NK-92 (cell line): Measurements from ENCODE around the gene LANCL1.
"Not testable (repeated sequence)": the region's sequence is repeated elsewhere in the genome, so short reads cannot be mapped to it uniquely, and the experiment has no call there.

ENCODE experiments used
- DNase-seq: peaks from one replicate; lab custom pipeline; 2025; ENCODE audit not compliant: unreplicated experiment; lab: John Stamatoyannopoulos, UW

The LANCL1 gene

DNA sequence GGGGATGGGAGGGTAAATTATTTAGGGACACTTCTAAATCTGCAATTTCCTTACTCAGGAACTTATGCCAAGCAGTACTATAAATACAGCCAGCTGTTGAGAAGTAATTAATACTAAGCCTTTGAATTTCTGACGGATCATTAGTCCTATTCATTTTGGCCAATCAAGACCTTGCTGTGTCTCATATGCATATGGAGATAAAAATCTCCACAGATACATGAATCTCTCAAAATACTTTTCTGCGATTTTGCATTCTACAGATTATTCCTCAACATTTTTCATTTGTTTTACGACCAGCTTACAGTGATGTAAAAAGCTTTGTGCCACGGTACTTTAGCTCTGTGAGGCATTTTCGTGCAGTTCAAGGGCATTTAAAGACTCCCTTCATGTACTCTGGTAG, 16.7 kb downstream of the LANCL1 start:
- DNase-seq, result no peak

DNA sequence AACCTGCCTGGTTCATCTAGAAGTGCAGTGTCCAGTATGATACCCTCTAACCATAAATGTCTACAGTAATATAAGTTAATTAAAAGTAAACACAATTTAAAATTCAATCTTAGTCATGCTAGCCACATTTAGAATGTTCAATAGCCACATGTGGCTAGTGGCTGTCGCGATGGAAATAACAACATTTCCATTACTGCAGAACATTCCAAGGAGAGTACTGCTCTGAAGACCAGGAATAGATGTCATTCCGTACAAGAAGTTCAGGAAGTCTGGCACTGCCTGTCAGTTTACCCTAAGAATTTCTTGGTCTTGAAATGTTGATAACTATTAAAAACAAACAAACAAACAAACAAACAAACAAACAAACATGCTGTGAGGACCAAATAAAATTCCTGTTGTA, 17.2 kb downstream of the LANCL1 start:
- no peak for DNase-seq

DNA sequence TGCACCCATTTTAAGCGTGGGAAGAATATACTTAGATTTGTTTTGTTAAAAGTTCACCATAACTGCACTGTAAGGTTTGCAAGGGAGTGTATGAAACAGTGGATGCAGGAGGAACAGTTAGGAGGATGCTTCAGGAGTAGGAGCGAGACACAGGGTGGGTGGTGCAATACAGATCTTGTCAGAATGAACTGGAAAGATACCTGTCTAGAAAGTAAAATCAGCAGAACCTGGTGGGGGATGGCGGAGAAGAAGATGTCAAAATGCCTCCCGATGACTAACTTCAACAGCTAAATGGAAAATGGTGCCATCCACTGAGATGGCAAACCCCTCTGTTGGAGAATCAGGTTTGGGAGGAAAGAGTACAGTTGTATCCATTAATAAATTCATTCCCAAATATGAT, 18.2 kb downstream of the LANCL1 start:
- DNase-seq, result no peak

DNA sequence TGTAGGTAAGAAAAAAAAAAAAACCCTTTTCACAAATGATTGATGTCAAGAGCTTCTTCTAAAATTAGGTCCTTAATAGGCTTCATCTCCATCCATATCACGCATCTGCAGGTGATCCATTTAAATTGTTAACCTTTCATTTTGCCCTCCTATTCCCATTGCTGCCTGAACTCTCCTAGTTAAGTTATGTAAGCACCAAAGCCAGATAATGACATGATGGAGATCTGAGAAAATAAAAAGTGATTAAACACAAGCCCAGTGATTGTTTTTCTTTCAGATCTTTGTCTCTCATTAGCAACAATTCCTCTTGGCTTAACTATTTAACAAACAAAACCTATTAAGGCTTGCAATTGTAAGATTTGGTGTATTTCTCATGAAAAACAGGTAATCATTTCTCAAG, 20.0 kb downstream of the LANCL1 start:
- no peak for DNase-seq

DNA sequence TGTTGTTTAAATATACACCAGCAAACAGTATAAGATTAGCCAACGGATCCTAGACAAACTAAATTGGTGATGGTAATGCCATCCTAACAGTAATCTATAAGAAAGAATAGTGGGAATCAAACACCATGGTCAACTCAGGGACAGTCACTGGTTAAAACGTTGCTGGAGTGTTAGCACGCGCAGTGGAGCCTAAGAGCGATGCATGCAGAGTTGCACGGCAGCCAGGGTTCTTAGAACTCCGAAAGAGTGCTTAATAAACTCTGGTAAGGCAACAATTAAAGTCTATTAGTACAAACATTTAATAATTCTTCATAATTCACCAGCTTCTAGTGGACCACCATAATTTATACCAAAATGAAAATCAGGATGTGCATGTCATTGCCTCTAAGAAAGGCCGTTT, 22.2 kb downstream of the LANCL1 start:
- DNase-seq, result no peak

DNA sequence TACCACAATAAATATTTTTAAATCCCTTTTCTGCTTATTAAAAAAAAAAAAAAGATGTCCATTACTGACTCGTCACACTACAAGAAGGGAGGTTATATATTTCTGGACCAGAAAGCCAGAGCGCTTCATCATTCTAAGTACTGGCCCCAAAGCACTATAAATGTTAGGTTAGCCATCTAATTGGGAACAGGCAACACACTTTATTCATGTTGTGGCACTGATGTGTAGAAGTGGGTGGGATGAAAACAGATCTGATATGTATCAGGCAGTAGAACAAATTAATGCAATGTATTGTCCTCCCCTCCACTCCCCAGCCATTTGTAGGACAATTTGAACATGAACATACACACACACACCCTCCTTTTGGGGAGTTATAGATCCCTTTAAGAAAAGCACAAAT, 24.4 kb downstream of the LANCL1 start:
- no peak for DNase-seq

DNA sequence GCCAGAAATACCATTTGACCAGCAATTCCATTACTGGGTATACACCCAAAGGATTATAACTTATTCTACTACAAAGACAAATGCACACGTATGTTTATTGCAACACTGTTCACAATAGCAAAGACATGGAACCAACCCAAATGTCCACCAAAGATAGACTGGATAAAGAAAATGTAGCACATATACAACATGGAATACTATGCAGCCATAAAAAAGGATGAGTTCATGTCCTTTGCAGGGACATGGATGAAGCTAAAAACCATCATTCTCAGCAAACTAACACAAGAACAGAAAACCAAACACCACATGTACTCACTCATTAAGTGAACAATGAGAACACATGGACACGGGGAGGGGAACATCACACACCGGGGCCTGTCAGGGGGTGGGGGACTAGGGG, 25.6 kb downstream of the LANCL1 start:
- not testable (repeated sequence) for DNase-seq

DNA sequence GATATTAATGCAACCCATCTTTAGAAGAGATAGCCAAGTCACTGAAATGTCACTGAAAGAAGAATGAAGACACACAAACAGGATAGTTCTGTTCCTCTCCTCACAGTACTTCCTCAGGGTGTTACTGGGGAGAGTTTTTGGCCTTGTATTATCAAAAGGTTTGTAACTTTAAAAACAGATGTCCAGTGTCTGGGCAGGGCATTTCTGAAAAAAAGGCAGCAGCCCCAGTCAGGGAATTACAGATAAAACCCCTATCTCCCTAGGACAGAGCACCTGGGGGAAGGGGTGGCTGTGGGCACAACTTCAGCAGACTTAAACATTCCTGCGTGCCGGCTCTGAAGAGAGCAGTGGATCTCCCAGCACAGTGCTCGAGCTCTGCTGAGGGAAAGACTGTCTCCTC, 30.8 kb downstream of the LANCL1 start:
- no peak for DNase-seq

DNA sequence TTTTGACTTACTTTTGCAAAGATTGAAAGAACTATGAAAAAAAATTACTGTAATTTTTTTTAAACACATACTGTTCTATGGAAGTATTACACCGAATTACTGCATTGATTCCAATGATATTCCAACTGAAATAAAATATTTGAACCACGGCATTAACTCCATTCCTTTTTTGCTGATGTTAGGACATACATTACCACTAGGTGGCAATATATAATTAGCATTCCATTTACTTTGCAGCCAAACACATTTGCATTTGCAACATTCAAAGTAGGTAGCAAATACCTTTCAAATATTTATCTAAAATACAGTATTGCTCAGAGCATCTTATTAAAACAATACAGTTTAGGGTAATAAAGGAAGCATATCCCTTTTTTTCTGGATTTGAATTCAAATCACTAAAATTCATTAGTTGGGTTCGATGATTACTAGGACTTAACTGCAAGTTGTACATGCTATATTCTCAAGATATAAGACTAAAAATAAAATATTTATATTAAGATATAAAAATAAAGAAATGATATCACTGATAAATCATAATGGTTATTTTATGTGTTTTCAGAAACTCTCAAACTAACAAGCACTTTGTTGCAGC, 31.3 kb downstream of the LANCL1 start:
- DNase-seq, result no peak

DNA sequence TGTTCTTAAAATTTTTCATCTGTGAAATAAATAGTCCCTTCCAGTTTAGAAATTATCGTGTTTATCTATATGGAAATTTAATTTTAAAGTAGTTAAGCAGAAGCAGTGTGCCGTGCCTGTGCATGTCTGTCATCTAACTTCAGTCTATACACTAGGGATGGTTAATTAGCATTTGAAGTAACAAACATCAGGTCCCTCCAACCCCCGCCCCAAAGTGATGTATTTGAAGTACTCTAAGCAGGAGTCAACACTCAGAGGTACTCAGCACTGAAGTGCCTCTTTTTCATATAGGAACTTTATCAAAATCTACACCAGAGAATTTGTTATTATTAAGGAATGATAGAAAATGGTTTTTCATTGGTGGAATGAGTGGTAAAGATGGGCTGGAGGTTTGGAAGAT, 33.0 kb downstream of the LANCL1 start:
- no peak for DNase-seq

DNA sequence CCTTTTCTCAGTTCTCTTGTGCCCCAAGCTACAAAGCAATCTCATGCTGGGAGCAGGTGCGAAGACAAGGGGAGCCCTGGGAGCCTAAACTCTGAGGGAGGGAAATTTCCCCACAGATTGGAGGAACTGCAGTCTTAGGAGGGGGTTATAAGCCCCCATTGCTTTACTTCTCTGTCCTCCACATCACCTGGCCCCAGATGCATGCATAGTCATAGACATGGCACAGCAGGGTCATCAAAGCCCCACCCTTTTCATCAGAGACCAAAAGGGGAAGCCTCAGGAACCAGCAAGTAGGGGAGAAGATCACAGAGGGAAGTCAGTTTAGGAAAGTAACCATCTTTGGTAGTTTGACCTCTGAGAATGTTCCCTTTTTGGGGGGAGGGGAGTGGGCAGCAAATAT, 33.7 kb downstream of the LANCL1 start:
- DNase-seq, result no peak

DNA sequence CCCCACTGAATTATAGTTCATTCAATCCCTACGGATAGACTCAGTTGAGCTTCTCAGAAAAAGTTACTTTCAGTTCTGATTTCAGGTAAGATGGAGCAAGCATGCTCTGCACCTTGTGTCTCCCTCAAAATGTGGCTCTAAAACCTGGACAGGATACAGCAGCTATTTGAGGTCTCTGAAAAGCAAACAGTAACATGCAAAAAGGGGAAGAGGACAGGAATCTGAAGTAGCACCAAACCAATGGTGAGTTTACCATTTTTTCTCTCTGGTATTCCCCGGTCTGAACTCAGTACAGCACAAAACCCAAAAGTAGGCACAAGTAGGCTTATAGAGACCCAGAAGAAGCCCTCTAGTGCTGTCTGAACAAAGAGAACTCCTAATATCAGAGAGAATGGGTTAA, 34.1 kb downstream of the LANCL1 start:
- DNase-seq, result no peak

DNA sequence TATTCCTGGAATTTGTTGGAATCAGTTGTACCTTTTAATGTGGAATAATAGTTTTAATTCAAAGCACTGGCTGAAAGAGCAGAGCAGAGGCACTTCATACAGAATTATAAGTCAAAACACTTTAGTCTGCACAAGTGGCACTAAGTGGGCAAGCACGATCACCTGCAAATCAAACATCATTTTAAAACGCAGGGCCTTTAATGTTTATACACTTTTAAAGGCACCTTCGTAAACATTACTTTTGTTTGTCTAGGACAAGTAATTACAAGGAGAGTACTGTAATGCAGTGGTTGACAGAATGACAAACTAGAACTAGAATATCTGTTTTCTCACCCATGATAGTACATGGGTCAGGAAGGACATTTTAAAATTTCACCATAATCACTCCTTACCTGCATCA, 36.4 kb downstream of the LANCL1 start:
- no peak for DNase-seq

DNA sequence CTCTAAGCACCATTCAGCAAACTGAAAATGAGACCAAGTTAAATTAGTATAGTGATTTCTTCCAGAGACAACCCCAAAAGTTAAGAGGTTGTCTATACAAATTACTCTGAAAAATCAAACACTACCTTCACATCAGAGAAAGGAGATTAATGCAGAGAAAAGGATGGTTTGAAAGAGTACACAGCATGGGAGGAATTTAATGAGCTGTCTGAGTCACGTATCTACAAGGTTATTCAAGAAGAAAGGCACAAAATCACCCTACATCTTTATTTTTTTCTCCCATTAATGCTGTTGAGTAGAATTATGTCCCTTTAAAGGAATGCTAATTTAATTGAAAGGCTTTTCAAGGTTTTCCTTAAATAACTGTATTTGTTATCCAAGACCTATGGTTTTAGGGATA, 41.1 kb downstream of the LANCL1 start:
- no peak for DNase-seq

DNA sequence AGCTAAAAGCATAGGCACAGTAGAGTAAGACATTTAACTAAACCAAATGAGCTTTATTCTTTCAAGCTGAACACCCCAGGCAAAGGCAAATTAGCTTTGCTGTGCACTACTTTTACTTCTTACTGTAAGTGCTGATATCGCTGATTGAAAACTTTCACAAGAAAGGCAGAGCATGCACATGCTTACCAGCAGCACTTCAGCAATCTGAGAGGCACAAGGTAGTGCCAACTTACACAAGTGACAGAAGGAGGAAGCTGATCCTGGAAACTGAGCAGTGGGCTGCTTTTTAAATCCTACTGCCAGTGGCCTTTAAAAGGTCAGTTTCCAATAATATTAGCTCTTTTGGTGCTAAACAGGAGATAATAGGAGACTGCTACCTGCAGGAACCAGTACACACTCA, 43.9 kb downstream of the LANCL1 start:
- no peak for DNase-seq

DNA sequence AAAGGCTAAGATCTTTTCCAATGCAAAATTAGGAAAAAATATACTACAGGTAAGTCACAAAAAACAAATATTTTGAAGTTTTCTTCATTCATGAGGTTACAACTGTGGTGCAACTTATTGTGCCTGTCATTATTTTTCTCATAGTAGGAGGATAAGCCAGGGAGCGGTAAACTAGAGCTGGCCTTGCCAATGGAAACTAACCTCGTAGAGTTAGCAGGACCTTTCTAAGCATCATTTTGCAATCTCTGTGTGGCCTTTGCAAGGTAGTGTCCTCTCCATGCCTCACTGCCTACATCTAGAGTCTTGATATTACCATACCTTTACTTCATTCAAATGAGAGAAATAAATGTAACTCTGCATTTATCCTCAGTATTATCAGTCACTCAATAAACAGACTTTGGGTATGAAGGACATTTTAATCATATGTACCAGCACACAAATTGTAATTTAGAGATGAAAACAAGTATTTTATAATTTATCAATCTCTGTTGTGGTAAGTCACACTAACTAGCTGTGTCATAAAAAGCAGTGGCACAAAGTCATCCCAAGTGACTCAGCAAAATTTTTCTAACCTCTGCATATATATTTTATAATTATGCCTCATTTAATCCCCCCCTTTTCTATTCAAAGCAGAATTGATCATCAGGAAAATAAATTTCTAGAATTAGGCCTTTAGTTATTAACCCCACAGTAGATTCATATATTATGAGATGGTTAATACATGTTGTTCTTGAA, 47.0 kb downstream of the LANCL1 start:
- no peak for DNase-seq

DNA sequence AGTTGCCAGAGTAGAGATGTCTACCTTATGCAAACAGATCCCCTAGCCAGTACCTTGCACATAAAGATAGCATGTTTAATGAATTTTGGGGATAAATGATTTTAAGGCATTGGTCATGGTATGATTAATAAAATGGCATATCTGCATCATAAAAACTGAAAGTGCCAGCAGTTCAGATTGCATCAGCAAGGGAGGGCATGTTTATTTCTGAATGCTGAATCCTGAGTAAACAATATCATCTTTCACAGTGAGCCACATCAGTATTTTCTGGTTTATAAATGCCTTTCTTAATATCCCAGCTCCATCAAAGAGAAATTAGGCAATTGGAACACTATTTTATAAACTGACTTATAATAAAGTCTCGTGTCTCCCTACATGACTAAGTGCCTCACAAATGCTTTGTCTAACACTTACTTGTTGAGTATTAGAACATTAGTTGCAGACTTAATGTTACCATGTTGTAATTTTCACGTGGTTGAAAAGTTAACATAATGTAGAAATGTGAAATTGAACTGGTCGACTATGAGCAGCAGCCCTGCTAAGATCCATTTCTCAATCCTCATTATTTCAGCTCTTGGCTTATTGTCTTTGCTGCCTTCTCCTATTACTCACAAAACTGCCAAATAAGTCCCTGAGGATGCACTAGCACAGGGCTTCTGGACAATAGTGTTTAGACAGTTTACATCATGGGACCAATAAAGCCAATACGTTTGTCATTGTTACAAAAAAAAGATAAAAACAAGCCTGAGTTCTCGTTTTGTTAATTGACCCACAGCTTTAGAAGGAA, 48.0 kb downstream of the LANCL1 start:
- no peak for DNase-seq

DNA sequence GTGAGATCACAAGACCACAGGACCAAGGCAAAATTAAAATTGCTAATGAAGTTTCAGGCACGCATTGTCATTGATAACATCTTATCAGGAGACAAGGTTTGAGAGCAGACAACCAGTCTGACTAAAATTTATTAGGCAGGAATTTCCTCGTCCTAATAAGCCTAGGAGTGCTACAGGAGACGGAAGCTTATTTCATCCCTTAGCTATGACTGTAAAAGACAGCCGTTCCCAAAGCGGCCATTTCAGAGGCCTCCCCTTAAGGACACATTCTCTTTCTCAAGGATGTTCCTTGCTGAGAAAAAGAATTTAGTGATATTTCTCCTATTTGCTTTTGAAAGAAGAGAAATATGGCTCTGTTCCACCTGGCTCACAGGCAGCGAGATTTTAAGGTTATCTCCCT, 49.2 kb downstream of the LANCL1 start:
- DNase-seq, result not testable (repeated sequence)

DNA sequence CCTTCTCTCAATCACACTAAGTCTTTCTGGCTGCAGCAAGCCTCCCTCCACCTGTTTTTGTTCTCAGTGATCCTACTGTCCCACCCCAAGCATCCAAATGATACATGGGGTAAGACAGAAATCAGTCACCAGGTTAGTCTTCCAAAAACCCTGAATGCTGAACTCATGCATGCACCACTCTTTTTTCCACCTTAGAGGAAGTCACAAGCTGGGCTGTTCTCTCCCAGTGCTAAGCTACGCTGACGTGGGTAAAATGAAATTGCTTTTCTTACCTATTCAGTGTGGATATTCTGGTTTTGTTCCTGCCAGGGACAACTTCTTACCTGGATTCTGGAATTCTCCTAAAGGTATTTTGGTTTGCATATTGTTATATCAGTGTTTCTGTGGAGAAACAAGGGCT, 54.2 kb downstream of the LANCL1 start:
- DNase-seq, result no peak

DNA sequence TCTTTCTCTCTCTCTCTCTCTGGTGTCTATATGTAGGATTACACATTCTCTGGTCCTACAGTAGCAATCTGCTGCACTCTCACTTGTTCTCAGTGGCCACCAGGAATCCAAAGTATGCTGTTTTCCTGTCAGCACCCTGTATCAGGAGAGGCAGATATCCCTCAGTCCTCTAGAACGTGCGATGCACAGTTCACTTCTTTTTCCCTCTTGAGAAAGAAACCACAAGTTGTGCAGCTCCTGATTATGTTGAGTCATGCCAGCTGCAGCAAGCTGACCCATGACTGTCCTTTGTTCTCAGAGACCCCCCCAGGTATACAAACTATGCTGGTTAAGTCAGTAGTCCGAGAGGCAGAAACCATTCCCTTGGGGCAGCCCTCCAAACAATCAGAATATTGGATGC, 54.6 kb downstream of the LANCL1 start:
- DNase-seq, result no peak

DNA sequence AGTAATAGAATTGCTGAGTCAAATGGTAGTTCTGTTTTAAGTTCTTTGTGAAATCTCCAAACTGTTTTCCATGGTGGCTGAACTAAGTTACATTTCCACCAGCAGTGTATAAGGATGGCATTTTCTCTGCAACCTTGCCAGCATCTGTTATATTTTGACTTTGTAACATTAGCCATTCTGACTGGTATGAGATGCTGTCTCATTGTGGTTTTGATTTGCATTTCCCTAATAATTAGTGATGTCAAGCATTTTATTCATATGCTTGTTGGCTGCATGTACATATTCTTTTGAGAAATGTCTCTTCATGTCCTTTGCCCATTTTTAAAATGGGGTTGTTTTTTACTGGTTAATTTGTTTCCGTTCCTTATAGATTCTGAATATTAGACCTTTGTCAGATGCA, 63.9 kb downstream of the LANCL1 start:
- DNase-seq, result no peak

DNA sequence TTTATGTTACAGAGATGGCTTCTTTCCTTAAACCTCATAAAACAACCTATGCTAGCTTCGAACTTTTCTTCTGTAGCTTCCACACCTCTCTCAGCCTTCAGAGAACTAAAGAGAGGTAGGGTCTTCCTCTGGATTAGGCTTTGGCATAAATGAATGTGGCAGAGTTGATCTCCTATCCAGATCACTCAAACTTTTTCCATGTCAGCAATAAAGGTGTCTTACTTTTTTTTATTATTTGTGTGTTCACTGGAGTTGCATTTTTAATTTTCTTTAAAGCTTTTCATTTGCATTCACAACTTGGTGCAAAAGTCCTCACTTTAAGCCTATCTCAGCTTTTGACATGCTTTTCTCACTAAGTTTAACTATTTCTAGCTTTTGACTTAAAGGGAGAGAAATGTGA, 66.0 kb downstream of the LANCL1 start:
- no peak for DNase-seq
